ENCODE data around the gene DYTN.

- TF ChIP-seq CTCF (IDR thresholded peaks at IDR 0.05): no peak
- no peak for TF ChIP-seq POLR2A (IDR thresholded peaks at IDR 0.05)
Observed at GRCh38 chr2:206639636-206640035, 78.6 kb downstream of the DYTN start.

All from esophagus squamous epithelium (tissue), 4 donors.